ENCODE results near the gene CDK12. TPM values are rescaled to one million over a fixed set of nuclear protein-coding genes. Genes with fewer than 3 reads are reported as not detected.
A peak's percentile ranks its signal among the peaks of the same experiment; 100 is the strongest.
"Not testable (repeated sequence)": the region's sequence is repeated elsewhere in the genome, so short reads cannot be mapped to it uniquely, and the experiment has no call there.

The CDK12 gene
- polyA plus RNA-seq, 6 donors from 2014 or later, result 0.32 to 8.1 (median 4.3) TPM

- no peak for DNase-seq
- Mint-ChIP-seq H3K27me3 (no peaks in the 10 kb centered on the region), H3K9me3 (no peaks in the 10 kb centered on the region), H3K36me3 (peaks cover 17 to 20% of the 10 kb centered on the region in 2 donors), H3K27ac (peak overlapping the region in 1 of 6 donors; percentile 49), H3K4me3 (no peak overlapping the region), H3K4me1 (no peaks in the 10 kb centered on the region)
- ATAC-seq (ENCODE audit: low read depth in 2 of 2), result no peak
Measured at GRCh38 chr17:39525801-39526506, 64.7 kb downstream of the CDK12 start.

- H3K36me3 Mint-ChIP-seq, result peaks cover 20 to 26% of the 10 kb centered on the region in 2 donors
- H3K9me3 Mint-ChIP-seq, result no peaks in the 10 kb centered on the region
- DNase-seq (peak; percentile 14), ATAC-seq (ENCODE audit: low read depth in 2 of 2) (peak; percentile 43 to 50)
- no peak overlapping the region for H3K27ac Mint-ChIP-seq
- peak overlapping the region in 1 of 8 donors; percentile 47 for H3K4me3 Mint-ChIP-seq
- H3K27me3 Mint-ChIP-seq, result no peaks in the 10 kb centered on the region
- H3K4me1 Mint-ChIP-seq, result peaks cover 0 to 5% (median 0%) of the 10 kb centered on the region in 3 donors
Measured at GRCh38 chr17:39527220-39527813, 66.0 kb downstream of the CDK12 start.

DNA sequence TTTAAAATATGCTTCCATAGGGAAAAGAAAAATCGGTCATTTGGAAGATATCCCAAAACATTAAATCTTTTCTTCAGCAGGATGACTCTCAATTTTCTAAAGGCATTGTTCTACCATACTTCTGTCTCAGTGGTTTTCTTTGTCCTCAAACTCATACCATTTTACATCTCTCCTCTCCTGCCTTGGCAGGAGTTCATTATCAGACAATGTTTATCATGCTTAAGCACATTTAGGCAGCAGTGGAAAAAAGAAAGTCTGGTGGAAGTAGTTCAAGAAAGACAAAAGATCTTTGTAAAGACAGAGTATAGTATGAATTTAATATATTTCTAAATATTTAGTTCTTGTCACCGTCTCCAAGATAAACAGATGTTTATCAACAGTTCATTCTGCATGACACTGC lies 68.2 kb downstream of the CDK12 start:
- H3K4me3 Mint-ChIP-seq, result no peak overlapping the region
- DNase-seq, result no peak
- peaks cover 0 to 5% (median 0%) of the 10 kb centered on the region in 3 donors for H3K4me1 Mint-ChIP-seq
- no peaks in the 10 kb centered on the region for H3K27me3 Mint-ChIP-seq
- no peak overlapping the region for H3K27ac Mint-ChIP-seq
- no peak for ATAC-seq (ENCODE audit: low read depth in 2 of 2)
- peaks cover 15 to 19% of the 10 kb centered on the region in 2 donors for H3K36me3 Mint-ChIP-seq
- no peaks in the 10 kb centered on the region for H3K9me3 Mint-ChIP-seq

DNA sequence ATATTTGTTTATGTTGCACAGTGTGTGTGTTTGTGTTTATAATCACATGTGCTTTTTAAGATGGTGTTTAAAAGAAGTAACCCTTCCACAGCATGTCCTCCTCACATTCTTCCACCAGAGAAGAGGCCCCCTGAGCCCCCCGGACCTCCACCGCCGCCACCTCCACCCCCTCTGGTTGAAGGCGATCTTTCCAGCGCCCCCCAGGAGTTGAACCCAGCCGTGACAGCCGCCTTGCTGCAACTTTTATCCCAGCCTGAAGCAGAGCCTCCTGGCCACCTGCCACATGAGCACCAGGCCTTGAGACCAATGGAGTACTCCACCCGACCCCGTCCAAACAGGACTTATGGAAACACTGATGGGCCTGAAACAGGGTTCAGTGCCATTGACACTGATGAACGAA lies 69.2 kb downstream of the CDK12 start:
- peak overlapping the region in 1 of 6 donors; percentile 64 for H3K27ac Mint-ChIP-seq
- ATAC-seq (ENCODE audit: low read depth in 2 of 2) (no peak), DNase-seq (no peak)
- H3K9me3 Mint-ChIP-seq, result no peaks in the 10 kb centered on the region
- peaks cover 15 to 16% of the 10 kb centered on the region in 2 donors for H3K36me3 Mint-ChIP-seq
- no peak overlapping the region for H3K4me3 Mint-ChIP-seq
- H3K4me1 Mint-ChIP-seq, result peaks cover 0 to 5% (median 0%) of the 10 kb centered on the region in 3 donors
- H3K27me3 Mint-ChIP-seq, result no peaks in the 10 kb centered on the region

GRCh38 chr17:39531252-39531651 lies 70.0 kb downstream of the CDK12 start:
- Mint-ChIP-seq H3K27me3 (no peaks in the 10 kb centered on the region), H3K9me3 (no peaks in the 10 kb centered on the region), H3K27ac (peak overlapping the region in 2 of 6 donors; percentile 42 to 69), H3K4me3 (no peak overlapping the region), H3K4me1 (peaks cover 0 to 5% (median 0%) of the 10 kb centered on the region in 3 donors), H3K36me3 (peaks cover 10 to 16% of the 10 kb centered on the region in 2 donors)
- DNase-seq, result no peak
- no peak for ATAC-seq (ENCODE audit: low read depth in 2 of 2)

DNA sequence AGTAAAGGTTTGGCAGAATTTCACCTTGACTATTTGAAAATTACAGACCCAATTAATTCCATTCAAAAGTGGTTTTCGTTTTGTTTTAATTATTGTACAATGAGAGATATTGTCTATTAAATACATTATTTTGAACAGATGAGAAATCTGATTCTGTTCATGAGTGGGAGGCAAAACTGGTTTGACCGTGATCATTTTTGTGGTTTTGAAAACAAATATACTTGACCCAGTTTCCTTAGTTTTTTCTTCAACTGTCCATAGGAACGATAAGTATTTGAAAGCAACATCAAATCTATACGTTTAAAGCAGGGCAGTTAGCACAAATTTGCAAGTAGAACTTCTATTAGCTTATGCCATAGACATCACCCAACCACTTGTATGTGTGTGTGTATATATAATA lies 72.6 kb downstream of the CDK12 start:
- Mint-ChIP-seq H3K4me1 (peaks cover 4 to 11% (median 7%) of the 10 kb centered on the region in 3 donors), H3K27me3 (no peaks in the 10 kb centered on the region), H3K36me3 (peaks cover 0 to 9% of the 10 kb centered on the region in 2 donors), H3K9me3 (no peaks in the 10 kb centered on the region), H3K4me3 (no peak overlapping the region), H3K27ac (no peak overlapping the region)
- ATAC-seq (ENCODE audit: low read depth in 2 of 2), result no peak
- DNase-seq, result no peak

DNA sequence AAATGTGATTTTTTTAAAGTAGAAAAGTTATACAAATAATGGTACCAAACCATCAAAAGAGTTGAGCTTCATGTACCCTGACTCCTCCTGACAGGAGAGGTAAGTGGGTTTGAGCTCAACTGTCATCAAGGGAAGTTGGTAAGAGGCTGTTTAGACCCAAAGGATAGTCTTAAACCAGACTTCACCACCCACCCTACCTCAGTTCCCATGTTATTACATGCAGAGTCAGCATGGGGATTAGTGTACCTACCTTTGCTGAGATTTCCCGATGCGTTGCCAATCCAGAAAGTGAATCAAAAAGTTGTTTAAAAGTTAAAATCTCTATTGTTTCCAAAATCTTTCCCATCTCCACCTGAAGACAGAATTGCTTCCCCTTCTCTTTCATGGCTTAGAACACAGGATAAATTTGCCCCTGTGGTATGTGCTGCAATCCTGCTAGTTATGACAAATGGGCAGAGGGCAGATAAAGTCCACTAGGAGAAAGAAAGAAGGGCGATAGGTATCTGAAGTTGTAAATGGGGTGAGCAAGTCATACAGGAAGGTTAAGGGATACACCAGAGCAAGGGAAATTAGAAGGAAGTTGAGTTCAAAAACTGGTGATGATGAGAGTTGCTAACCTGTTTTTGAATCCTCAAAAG lies 73.6 kb downstream of the CDK12 start:
- Mint-ChIP-seq H3K36me3 (peaks cover 0 to 9% of the 10 kb centered on the region in 2 donors), H3K27ac (peak overlapping the region in 2 of 6 donors; percentile 27 to 48), H3K27me3 (no peaks in the 10 kb centered on the region), H3K9me3 (no peaks in the 10 kb centered on the region), H3K4me1 (peaks cover 10 to 16% (median 11%) of the 10 kb centered on the region in 3 donors), H3K4me3 (no peak overlapping the region)
- ATAC-seq (ENCODE audit: low read depth in 2 of 2) (no peak), DNase-seq (no peak)

DNA sequence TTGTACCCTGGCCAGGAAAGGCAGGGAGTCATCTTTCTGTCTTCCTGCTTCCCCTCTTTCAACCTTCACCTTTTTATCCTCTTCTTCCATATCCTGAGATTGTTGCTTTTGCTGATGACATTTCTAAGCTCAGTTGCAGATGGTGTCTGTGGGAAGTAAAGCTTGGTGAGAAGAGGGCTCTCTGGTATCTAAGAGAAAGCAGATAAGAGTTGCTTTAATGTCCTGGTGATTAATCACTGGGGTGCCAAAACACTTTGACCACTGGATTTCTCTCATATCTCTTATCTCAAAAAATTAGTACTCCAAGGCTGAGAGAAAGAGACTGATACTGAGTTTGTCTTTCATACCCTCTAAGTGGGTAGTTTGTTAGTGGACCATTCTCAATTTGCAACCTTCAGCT lies 75.2 kb downstream of the CDK12 start:
- H3K4me1 Mint-ChIP-seq, result peaks cover 10 to 16% (median 11%) of the 10 kb centered on the region in 3 donors
- DNase-seq, result no peak
- no peak overlapping the region for H3K4me3 Mint-ChIP-seq
- H3K27me3 Mint-ChIP-seq, result no peaks in the 10 kb centered on the region
- no peak overlapping the region for H3K27ac Mint-ChIP-seq
- no peaks in the 10 kb centered on the region for H3K9me3 Mint-ChIP-seq
- peaks cover 0 to 3% of the 10 kb centered on the region in 2 donors for H3K36me3 Mint-ChIP-seq
- ATAC-seq (ENCODE audit: low read depth in 2 of 2), result no peak

DNA sequence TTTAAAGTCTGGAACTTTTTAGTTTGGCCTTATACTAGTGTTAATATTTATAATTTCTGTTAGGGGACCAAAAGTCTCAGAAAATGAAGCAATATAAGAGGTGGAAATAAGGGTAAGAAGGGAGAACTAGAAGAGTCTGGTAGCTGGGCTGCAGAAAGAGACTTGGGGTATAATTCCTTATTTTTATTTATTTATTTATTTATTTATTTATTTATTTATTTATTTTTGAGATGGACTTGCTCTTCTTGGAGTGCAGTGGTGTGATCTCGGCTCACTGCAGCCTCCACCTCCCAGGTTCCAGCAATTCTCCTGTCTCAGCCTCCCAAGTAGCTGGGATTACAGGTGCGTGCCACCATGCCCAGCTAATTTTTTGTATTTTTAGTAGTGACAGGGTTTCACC lies 76.1 kb downstream of the CDK12 start:
- H3K27ac Mint-ChIP-seq, H3K36me3 Mint-ChIP-seq: not testable (repeated sequence)

GRCh38 chr17:39538866-39539265 lies 77.6 kb downstream of the CDK12 start:
- H3K36me3 Mint-ChIP-seq, result no peaks in the 10 kb centered on the region
- ATAC-seq (ENCODE audit: low read depth in 2 of 2) (peak in 1 of 2 donors; percentile 55), DNase-seq (no peak)
- H3K4me3 Mint-ChIP-seq, result no peak overlapping the region
- peaks cover 10 to 11% (median 11%) of the 10 kb centered on the region in 3 donors for H3K4me1 Mint-ChIP-seq
- no peaks in the 10 kb centered on the region for H3K27me3 Mint-ChIP-seq
- peak overlapping the region in 1 of 6 donors; percentile 47 for H3K27ac Mint-ChIP-seq
- no peaks in the 10 kb centered on the region for H3K9me3 Mint-ChIP-seq

More for the DNA sequence above, 76.1 kb downstream of the CDK12 start:
- H3K9me3 Mint-ChIP-seq; DNase-seq; ATAC-seq (ENCODE audit: low read depth in 2 of 2); H3K27me3 Mint-ChIP-seq; H3K4me3 Mint-ChIP-seq: not testable (repeated sequence)
- H3K4me1 Mint-ChIP-seq, result peaks cover 10 to 11% (median 11%) of the 10 kb centered on the region in 3 donors

DNA sequence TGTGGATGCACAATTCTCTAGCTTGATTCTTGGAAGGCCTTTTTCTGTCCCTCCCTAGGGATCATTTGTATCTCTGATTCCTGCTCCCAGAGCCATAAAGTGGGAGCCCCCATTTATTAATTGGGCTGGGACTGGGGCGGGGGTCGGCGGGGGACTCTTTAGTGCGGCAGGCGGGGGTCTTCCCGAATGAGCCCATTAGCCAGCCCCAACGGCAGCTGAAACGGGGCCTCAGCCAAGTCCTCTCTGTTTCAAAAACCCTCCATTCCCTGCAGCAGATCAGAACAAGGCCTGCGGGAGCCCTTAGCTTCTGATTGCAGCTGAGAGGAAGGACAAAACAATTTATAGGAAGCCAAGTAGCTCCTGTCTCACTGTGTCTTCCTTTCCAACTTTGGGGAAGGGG lies 79.3 kb downstream of the CDK12 start:
- no peak for DNase-seq
- H3K9me3 Mint-ChIP-seq, result no peaks in the 10 kb centered on the region
- no peak overlapping the region for H3K27ac Mint-ChIP-seq
- H3K4me1 Mint-ChIP-seq, result peaks cover 10 to 11% (median 11%) of the 10 kb centered on the region in 3 donors
- no peaks in the 10 kb centered on the region for H3K36me3 Mint-ChIP-seq
- H3K4me3 Mint-ChIP-seq, result no peak overlapping the region
- no peak for ATAC-seq (ENCODE audit: low read depth in 2 of 2)
- H3K27me3 Mint-ChIP-seq, result no peaks in the 10 kb centered on the region

DNA sequence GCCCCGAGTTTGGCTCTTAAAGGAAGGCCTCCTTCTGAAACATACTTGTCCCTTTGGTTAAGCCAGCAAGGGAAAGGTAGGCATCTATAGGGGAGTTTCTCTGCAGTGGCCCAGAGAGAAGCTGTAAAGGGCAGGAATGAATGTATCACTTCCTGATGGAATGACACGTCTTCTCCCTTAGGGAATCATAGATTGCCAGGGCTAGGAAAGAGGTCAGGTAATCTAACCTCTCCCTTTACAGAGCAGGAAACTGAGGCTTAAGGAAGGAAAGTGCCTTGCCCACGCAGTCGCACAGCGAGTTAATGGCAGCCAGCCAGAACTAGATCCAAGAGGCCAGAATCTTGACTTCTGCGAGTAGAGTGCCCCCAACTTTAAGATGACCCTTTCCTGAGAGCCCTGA lies 80.4 kb downstream of the CDK12 start:
- Mint-ChIP-seq H3K27ac (no peak overlapping the region), H3K4me1 (peaks cover 10 to 11% (median 11%) of the 10 kb centered on the region in 3 donors), H3K36me3 (peaks cover 0 to 3% of the 10 kb centered on the region in 2 donors), H3K27me3 (no peaks in the 10 kb centered on the region), H3K9me3 (no peaks in the 10 kb centered on the region), H3K4me3 (no peak overlapping the region)
- DNase-seq (no peak), ATAC-seq (ENCODE audit: low read depth in 2 of 2) (no peak)

GRCh38 chr17:39543176-39543575 lies 81.9 kb downstream of the CDK12 start:
- Mint-ChIP-seq H3K36me3 (peaks cover 0 to 5% of the 10 kb centered on the region in 2 donors), H3K27me3 (no peaks in the 10 kb centered on the region), H3K27ac (no peak overlapping the region), H3K4me1 (peaks cover 13 to 16% (median 13%) of the 10 kb centered on the region in 3 donors), H3K9me3 (no peaks in the 10 kb centered on the region), H3K4me3 (no peak overlapping the region)
- DNase-seq, result no peak
- no peak for ATAC-seq (ENCODE audit: low read depth in 2 of 2)

- Mint-ChIP-seq H3K27ac (no peak overlapping the region), H3K27me3 (no peaks in the 10 kb centered on the region), H3K36me3 (peaks cover 0 to 5% of the 10 kb centered on the region in 2 donors), H3K4me3 (no peak overlapping the region), H3K4me1 (peaks cover 10 to 17% (median 11%) of the 10 kb centered on the region in 3 donors), H3K9me3 (no peaks in the 10 kb centered on the region)
- ATAC-seq (ENCODE audit: low read depth in 2 of 2) (no peak), DNase-seq (no peak)
Measured at GRCh38 chr17:39543664-39544063, 82.4 kb downstream of the CDK12 start.
